Activated CD4-positive, alpha-beta memory T cell treated with anti-CD3 and anti-CD28 coated beads for 36 hours (primary cell): ENCODE measurements around the gene NAV2. TPM values are rescaled to one million over a fixed set of nuclear protein-coding genes. Genes with fewer than 3 reads are reported as not detected.

ENCODE experiments used
- CTCF ChIA-PET: fragments of 350-600 bp; sonication (Branson Sonifier 250); formaldehyde crosslinking; loops from one replicate; lab custom pipeline; 2021; ENCODE audit warnings: antibody characterized with exemption, inconsistent platforms; lab: Charles Lee
- POLR2A ChIA-PET: fragments of 350-600 bp; sonication (Branson Sonifier 250); formaldehyde crosslinking; loops from one replicate; lab custom pipeline; 2021; ENCODE audit warnings: antibody characterized with exemption; lab: Charles Lee
- DNase-seq: peaks from one replicate; pipeline ENCODE4 v3.0.0-alpha.2; 2020
- H3K27ac Mint-ChIP-seq: one replicate; pipeline ENCODE4 v1.8.0; 2021; ENCODE audit warnings: mixed read lengths
- H3K27me3 Mint-ChIP-seq: one replicate; pipeline ENCODE4 v1.8.0; 2021; ENCODE audit warnings: mixed read lengths
- H3K36me3 Mint-ChIP-seq: one replicate; pipeline ENCODE4 v1.8.0; 2021; ENCODE audit warnings: mixed read lengths
- H3K4me1 Mint-ChIP-seq: one replicate; pipeline ENCODE4 v1.8.0; 2021; ENCODE audit warnings: low read depth, mixed read lengths
- H3K4me3 Mint-ChIP-seq: one replicate; pipeline ENCODE4 v1.8.0; 2021; ENCODE audit warnings: mild to moderate bottlenecking, mixed read lengths
- H3K9me3 Mint-ChIP-seq: one replicate; pipeline ENCODE4 v1.8.0; 2021; ENCODE audit warnings: mixed read lengths
- intact Hi-C: fragments of 100-400 bp; cut with micrococcal nuclease; formaldehyde crosslinking; loops from one replicate; pipeline ENCODE4 v1.15.1; 2023
- microRNA-seq: library from miRNA; unstranded; fragments of <30 nt; microRNA quantifications from one replicate; pipeline ENCODE4 v1.2.0, GENCODE V29; 2022; ENCODE audit warnings: borderline number of aligned reads, borderline microRNAs expressed, borderline replicate concordance
- total RNA-seq, 2 experiments: library from RNA; stranded (reverse); gene quantifications; one replicate each; pipeline ENCODE4 v1.2.3, GENCODE V29; 2021

Gene NAV2
- total RNA-seq, 2 experiments from 2014 or later: 0.75 to 0.86 TPM

DNA sequence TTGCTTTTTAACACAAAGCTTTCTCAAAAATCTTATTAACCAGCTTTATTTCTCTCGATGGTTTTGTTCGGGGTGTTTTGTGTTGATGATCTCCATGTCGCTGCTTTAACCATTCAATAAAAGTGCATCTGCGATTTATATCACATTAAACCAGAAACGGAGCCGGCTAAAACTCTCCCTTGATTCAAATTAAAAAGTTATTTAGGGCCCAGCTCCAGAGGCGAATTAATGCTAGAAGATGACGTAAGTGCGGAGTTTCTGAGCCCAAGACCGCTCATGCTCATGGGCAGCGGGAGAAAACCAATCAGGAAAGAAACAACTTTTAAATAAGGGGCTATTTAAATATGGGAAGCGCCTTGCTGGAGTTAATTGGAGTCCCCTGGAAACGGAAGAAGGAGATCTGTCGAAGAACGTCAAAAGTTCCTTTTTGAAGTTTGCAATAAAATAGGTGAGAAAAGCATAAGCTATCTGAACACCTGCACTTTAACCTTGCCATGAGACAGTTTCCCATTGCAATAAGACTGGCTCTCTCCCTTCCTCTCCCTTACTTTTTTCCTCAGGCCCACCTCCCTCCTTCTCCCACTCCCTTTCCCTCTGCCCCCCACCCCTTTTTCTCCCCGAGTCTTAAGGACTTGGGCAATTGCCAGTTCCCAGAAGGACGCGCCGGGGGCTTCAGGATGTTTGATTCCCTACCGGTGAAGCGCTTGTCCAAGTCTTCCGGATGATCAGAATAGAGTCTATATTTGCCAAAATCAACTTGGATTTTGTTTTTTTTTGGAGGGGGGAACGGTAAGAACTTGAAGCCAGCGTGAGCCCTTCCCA lies 449.5 kb downstream of the NAV2 start:
- Mint-ChIP-seq H3K4me3 (no peak overlapping the region), H3K9me3 (no peaks in the 10 kb centered on the region), H3K27ac (no peak overlapping the region), H3K36me3 (peaks cover 13% of the 10 kb centered on the region), H3K4me1 (peaks cover 29% of the 10 kb centered on the region), H3K27me3 (peaks cover 79% of the 10 kb centered on the region)
- no peak for DNase-seq
- POLR2A ChIA-PET: no interaction called here
- CTCF ChIA-PET: interaction anchor here (0.6 to 2.8 kb wide), 2 partner anchors 14 to 192 kb away, joined by 3 to 9 read pairs; no protein-coding TSS in a partner anchor
- intact Hi-C loops: loop anchor here (5.0 kb wide), 1 partner anchor 45 kb away; no protein-coding TSS in a partner anchor

DNA sequence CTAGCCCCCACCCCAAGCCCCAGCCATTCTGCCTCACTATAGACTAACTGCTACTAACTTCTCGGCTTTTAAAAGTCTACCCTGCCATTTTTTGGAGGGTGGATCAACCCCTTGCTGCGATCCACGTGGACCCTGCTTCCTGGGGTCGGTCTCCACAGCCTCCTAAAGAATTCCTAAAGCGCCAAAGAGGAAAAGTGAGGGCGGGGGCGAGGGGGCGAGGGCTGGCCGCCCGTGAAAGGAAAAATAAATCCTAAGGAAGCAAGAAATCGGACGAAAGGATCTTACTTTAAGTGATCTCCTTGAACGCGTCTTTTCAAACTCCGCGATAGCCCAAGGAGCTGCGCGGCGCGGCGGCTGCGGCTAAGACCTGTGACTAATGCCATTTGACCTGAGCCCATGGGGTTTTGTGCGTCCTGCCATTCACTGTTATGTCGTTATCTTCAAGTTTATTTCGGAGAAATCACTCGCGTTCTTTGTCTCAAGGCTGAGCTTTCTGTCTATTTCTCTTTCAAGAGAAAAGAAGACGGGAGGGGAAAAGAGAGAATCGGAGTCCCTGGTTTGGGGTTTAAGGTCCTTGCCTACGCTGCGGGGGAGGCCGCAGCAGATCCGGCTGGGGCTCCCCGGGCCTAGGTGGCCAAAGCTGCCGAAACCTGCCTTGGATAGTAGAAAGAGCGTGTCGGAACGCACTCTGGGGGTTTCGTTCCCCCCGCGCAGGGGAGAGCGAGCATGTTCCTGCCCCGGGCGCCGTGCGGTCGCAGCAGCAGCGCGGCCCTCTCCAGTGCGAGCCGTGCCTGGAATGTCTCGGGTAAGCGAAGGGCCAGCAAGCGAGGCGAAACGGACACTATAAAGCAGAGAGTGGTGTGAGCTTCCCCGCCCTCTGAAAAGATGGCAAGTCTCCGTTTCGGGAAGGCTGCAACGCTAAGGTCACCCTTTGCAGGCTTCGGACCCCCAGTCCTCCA lies 450.5 kb downstream of the NAV2 start:
- Mint-ChIP-seq H3K27ac (no peak overlapping the region), H3K27me3 (peaks cover 79% of the 10 kb centered on the region), H3K4me3 (peak overlapping the region; percentile 48), H3K36me3 (peaks cover 13% of the 10 kb centered on the region), H3K9me3 (no peaks in the 10 kb centered on the region), H3K4me1 (peaks cover 20% of the 10 kb centered on the region)
- intact Hi-C loops: loop anchor here (5.0 kb wide), 1 partner anchor 44 kb away; no protein-coding TSS in a partner anchor
- DNase-seq: peak; percentile 40
- CTCF ChIA-PET: interaction anchor here (0.6 to 2.8 kb wide), 3 partner anchors 13 to 192 kb away, joined by 3 to 9 read pairs (median 8); no protein-coding TSS in a partner anchor
- POLR2A ChIA-PET: no interaction called here

DNA sequence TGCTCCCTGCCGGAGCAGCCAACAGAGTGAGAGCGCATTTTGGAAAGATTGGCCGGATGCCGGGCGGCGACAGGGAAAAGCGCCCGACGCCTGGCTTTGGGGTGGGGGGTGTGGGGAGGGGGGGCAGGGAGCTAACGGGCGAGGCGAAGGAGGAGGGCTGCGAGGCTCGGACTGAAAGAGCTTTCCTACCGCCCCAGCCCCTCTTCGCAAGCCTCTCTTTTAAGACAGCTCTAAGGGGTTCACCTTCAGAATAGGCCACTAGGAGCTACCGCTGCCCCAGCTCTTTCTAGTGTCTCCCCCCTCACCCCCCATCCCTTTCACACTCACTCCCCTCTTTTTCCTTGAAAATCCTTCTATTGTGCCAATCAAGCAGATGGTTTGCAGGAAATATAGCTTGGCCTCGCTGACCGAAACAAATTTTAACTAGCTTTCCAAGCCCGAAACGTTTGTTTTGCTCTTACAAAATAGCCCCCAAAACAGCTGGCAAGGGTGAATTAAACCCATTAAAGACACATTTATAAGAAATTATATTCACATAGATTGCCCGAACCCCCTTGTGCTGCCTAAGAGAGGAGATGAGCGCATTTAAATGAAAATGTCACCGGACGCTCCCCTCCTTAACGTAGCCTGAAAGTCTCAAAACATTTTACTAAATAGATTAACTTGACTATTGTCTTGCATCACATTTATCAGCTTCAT lies 451.3 kb downstream of the NAV2 start:
- ChIA-PET POLR2A (no interaction called here), CTCF (interaction anchor here (1.8 to 2.8 kb wide), 2 partner anchors 36 to 191 kb away, joined by 8 to 9 read pairs; no protein-coding TSS in a partner anchor)
- Mint-ChIP-seq H3K9me3 (no peaks in the 10 kb centered on the region), H3K27ac (no peak overlapping the region), H3K4me1 (peaks cover 20% of the 10 kb centered on the region), H3K27me3 (peaks cover 74% of the 10 kb centered on the region), H3K4me3 (no peak overlapping the region), H3K36me3 (peaks cover 7% of the 10 kb centered on the region)
- DNase-seq: no peak
- intact Hi-C loops: loop anchor here (5.0 kb wide), 1 partner anchor 43 kb away; no protein-coding TSS in a partner anchor

Small RNAs within 50 kb of the gene (microRNA-seq; reads per million reads assigned to microRNA genes)
- gene MIR4694: not detected
